A549 (cell line): ENCODE results near the gene GPR22.

Experiments used
- CBX2 ChIP-seq: fragments of 200-600 bp; sonication (generic); IDR thresholded peaks from 2 replicates; pipeline ENCODE4 v1.6.1; 2016; ENCODE audit warnings: low read depth, mild to moderate bottlenecking, borderline replicate concordance
- CBX8 ChIP-seq: fragments of 200-600 bp; sonication (generic); IDR thresholded peaks from 2 replicates; pipeline ENCODE4 v1.6.1; 2016
- CTCF ChIP-seq: fragments of >200 bp; sonication (Bioruptor Twin); formaldehyde crosslinking; IDR thresholded peaks from 3 replicates; pipeline ENCODE4 v1.5.1; 2016
- EHMT2 ChIP-seq: fragments of 200-600 bp; sonication (generic); IDR thresholded peaks from 2 replicates; pipeline ENCODE4 v1.6.1; 2016; ENCODE audit warnings: antibody characterized with exemption, low read depth, mild to moderate bottlenecking, moderate library complexity
- EP300 ChIP-seq, 2 experiments: fragments of >200 bp; sonication (Bioruptor Twin); formaldehyde crosslinking; IDR thresholded peaks; 2 replicates in 1 of 2; 3 replicates in 1 of 2; pipeline ENCODE4 v1.6.1; 2016 to 2017
- KDM1A ChIP-seq: fragments of 200-600 bp; sonication (generic); IDR thresholded peaks from 2 replicates; pipeline ENCODE4 v1.6.1; 2016; ENCODE audit warnings: low read depth, mild to moderate bottlenecking
- MAZ ChIP-seq: fragments of 150-350 bp; IDR thresholded peaks from 2 replicates; pipeline ENCODE4 v1.6.1; 2014; ENCODE audit warnings: antibody characterized with exemption, low read depth, low read length, borderline replicate concordance
- NPAS2 ChIP-seq: fragments of 250-450 bp; sonication (Bioruptor Pico); IDR thresholded peaks from 2 replicates; pipeline ENCODE4 v1.8.0; 2022; ENCODE audit warnings: mild to moderate bottlenecking, moderate library complexity, borderline replicate concordance
- PHF8 ChIP-seq: fragments of 200-600 bp; sonication (generic); IDR thresholded peaks from 2 replicates; pipeline ENCODE4 v1.6.1; 2016; ENCODE audit warnings: low read depth, mild to moderate bottlenecking, antibody characterized with exemption, moderate library complexity, borderline replicate concordance
- POLR2A ChIP-seq: IDR thresholded peaks from 2 replicates; pipeline ENCODE4 v1.6.1; 2012; ENCODE audit warnings: mild to moderate bottlenecking, low read length
- USF2 ChIP-seq: fragments of 450-650 bp; IDR thresholded peaks from 2 replicates; pipeline ENCODE4 v1.6.1; 2014; ENCODE audit warnings: antibody characterized with exemption

- TF ChIP-seq POLR2A: no peak
- TF ChIP-seq CTCF: no peak
- no peak for TF ChIP-seq EHMT2
- TF ChIP-seq CBX8: no peak
- TF ChIP-seq NPAS2 (CRISPR knock-in tag): no peak
- no peak for TF ChIP-seq EP300 (IDR thresholded peaks at IDR 0.05)
- TF ChIP-seq CBX2: no peak
- TF ChIP-seq USF2: no peak
- TF ChIP-seq PHF8: no peak
- no peak for TF ChIP-seq KDM1A
- TF ChIP-seq MAZ: no peak
Measured at GRCh38 chr7:107486041-107486440, 16.2 kb downstream of the GPR22 start.
